ENCODE data around the gene TMEM178A.

GRCh38 chr2:39723497-39723896 lies 57.8 kb downstream of the TMEM178A start:
- TF ChIP-seq CTCF (IDR thresholded peaks at IDR 0.05): no peak
- TF ChIP-seq POLR2A (IDR thresholded peaks at IDR 0.05; ENCODE audit: low read depth): no peak
- TF ChIP-seq EP300 (IDR thresholded peaks at IDR 0.05): no peak

All from esophagus muscularis mucosa (tissue), 4 donors.